ENCODE results near the gene BAIAP3. TPM values are rescaled to one million over a fixed set of nuclear protein-coding genes. Genes with fewer than 3 reads are reported as not detected.

BAIAP3 gene
- total RNA-seq, 4 donors from 2014 or later, result 1.5 to 5.4 (median 2.4) TPM

- H3K4me3 ChIP-seq (ENCODE audit: low read depth, poor library complexity, severe bottlenecking), result no peak overlapping the region
- intact Hi-C loops (cut with DNase I; ENCODE audit: low total_unique reads), result no loop called here
- TF ChIP-seq POLR2A (IDR thresholded peaks at IDR 0.05) (no peak), CTCF (IDR thresholded peaks at IDR 0.05) (no peak)
- 83 to 87% methylated on average over 30 to 33 of the region's 39 CpGs for WGBS, 2 donors
- no peak for DNase-seq (ENCODE audit: low spot score in 2 of 2)
Measured at GRCh38 chr16:1341495-1342420, 8.3 kb downstream of the BAIAP3 start.

DNA sequence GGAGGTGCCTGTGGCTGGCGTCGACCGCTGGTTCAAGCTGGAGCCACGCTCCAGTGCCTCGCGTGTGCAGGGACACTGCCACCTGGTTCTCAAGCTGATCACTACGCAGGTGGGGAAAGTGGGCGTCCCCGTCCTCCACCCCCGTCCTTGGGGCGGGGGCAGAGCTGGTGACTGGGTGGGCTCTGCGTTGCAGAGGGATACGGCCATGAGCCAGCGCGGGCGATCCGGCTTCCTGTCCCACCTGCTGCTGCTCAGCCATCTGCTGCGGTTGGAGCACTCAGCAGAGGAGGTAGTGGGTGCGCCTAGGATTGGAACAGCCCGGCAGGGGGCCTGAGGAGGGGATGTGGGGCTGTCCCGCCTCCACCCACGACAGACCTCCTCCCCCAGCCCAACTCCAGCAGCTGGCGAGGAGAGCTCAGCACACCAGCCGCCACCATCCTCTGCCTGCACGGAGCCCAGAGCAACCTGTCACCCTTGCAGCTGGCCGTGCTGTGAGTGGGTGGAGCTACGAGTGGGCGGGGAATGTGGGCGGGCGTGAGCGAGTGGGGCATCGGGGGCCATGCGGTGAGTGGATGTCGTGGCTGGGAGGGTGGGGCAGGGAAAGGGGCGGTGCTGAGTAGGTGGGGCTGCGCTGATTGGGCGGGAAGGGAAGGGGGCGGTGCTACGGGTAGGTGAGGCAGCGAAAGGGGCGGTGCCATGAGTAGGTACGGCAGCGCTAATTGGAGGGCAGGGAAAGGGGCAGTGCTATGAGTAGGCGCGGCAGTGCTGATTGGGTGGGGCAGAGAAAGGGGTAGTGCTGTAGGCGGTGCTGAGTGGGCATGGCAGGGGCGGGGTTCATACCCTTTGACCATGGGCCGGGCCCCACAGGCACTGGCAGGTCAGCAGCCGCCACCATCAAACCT is 9.3 kb downstream of the BAIAP3 start:
- 3 to 5% methylated on average over 41 to 44 of the region's 49 CpGs for WGBS, 2 donors
- intact Hi-C loops (cut with DNase I; ENCODE audit: low total_unique reads), result no loop called here
- DNase-seq (ENCODE audit: low spot score in 2 of 2), result peak; percentile 92 to 98
- TF ChIP-seq POLR2A (IDR thresholded peaks at IDR 0.05), result no peak
- TF ChIP-seq CTCF (IDR thresholded peaks at IDR 0.05), result no peak
- no peak overlapping the region for H3K4me3 ChIP-seq (ENCODE audit: low read depth, poor library complexity, severe bottlenecking)

GRCh38 chr16:1343428-1344242 is 10.2 kb downstream of the BAIAP3 start:
- intact Hi-C loops (cut with DNase I; ENCODE audit: low total_unique reads), result no loop called here
- TF ChIP-seq POLR2A (IDR thresholded peaks at IDR 0.05) (no peak), CTCF (IDR thresholded peaks at IDR 0.05) (no peak)
- 42 to 48% methylated on average over 40 to 44 of the region's 44 CpGs for whole genome bisulfite sequencing, 2 donors
- no peak for DNase-seq (ENCODE audit: low spot score in 2 of 2)
- H3K4me3 ChIP-seq (ENCODE audit: low read depth, poor library complexity, severe bottlenecking), result no peak overlapping the region

- DNase-seq (ENCODE audit: low spot score in 2 of 2), result no peak
- no peak overlapping the region for H3K4me3 ChIP-seq (ENCODE audit: low read depth, poor library complexity, severe bottlenecking)
- whole genome bisulfite sequencing, 2 donors, result 81 to 85% methylated on average over 10 to 12 of the region's 14 CpGs
- no peak for TF ChIP-seq POLR2A (IDR thresholded peaks at IDR 0.05)
- TF ChIP-seq CTCF (IDR thresholded peaks at IDR 0.05), result no peak
- intact Hi-C loops (cut with DNase I; ENCODE audit: low total_unique reads), result no loop called here
Measured at GRCh38 chr16:1344499-1344898, 11.1 kb downstream of the BAIAP3 start.

DNA sequence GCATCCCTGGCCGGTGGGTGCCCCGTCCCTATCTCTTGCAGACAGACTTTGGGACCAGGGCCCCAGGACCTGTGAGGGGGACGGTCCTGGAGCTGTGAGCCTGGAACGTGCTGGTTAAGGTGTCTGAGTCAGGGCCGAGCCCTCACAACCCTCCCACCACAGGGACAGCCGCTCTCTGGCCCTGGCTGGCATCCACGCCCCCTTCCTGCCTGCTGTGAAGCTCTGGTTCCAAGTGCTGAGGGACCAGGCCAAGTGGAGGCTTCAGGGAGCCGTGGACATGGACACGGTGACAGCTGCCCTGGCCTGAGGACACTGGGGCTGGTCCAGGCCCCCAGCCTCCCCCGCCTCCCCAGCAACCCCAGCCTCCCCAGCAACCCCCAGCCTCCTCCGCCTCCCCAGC is 11.6 kb downstream of the BAIAP3 start:
- intact Hi-C loops (cut with DNase I; ENCODE audit: low total_unique reads), result no loop called here
- no peak for DNase-seq (ENCODE audit: low spot score in 2 of 2)
- WGBS, 2 donors, result 48 to 52% methylated on average over 3 to 6 of the region's 11 CpGs
- TF ChIP-seq POLR2A (IDR thresholded peaks at IDR 0.05) (no peak), CTCF (IDR thresholded peaks at IDR 0.05) (no peak)
- no peak overlapping the region for H3K4me3 ChIP-seq (ENCODE audit: low read depth, poor library complexity, severe bottlenecking)
